Lower leg skin (tissue), 3 donors: ENCODE data around the gene ANTXR1.

ENCODE experiments used
- POLR2A ChIP-seq, 2 donors: fragments of 450-650 bp; IDR thresholded peaks; one replicate each; pipeline ENCODE4 v1.6.1; 2016 to 2017; ENCODE audit warnings: antibody characterized with exemption in 2 of 2, mild to moderate bottlenecking in 1 of 2, moderate library complexity in 1 of 2
- TF ChIP-seq, protein P1 (sequence below), 3 donors: fragments of 450-650 bp; IDR thresholded peaks; one replicate each; pipeline ENCODE4 v1.5.1; 2016; ENCODE audit warnings: antibody characterized with exemption in 3 of 3, mild to moderate bottlenecking in 3 of 3, moderate library complexity in 2 of 3

DNA sequence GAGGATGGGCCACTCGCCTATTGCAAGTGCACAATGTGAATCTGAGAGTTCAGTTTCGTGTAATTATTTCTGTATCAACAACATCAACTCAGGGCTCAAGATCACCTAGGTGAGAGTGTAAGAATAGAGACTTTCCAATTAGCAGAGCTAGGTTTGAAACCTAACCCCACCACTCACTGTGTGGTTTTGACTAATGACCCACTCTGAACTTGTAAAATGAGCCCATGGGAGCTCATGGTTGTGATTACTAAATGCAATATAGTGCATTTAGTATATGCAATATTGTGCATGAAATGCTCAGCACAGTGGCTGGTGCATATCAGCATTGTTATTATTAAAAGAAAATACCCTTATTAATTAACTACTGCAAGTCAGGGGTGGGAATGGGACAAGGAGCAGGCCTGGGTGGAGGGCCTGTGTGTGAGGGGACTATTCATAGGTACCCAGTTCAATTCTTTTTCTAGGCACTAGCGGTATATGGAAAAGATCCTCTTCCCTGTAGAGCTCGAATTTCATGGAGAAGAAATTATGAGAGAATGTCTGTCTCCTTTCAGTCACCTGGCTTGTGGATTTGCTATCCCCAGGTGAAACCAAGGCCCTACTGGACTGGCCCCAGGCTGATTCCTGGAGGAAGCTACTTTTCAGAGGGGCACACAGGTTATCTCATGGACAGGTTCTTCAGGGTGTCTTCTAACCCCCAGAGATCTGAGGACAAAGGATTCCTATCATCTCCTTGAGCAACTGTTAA, 204.5 kb downstream of the ANTXR1 start:
- TF ChIP-seq, protein P1, sequence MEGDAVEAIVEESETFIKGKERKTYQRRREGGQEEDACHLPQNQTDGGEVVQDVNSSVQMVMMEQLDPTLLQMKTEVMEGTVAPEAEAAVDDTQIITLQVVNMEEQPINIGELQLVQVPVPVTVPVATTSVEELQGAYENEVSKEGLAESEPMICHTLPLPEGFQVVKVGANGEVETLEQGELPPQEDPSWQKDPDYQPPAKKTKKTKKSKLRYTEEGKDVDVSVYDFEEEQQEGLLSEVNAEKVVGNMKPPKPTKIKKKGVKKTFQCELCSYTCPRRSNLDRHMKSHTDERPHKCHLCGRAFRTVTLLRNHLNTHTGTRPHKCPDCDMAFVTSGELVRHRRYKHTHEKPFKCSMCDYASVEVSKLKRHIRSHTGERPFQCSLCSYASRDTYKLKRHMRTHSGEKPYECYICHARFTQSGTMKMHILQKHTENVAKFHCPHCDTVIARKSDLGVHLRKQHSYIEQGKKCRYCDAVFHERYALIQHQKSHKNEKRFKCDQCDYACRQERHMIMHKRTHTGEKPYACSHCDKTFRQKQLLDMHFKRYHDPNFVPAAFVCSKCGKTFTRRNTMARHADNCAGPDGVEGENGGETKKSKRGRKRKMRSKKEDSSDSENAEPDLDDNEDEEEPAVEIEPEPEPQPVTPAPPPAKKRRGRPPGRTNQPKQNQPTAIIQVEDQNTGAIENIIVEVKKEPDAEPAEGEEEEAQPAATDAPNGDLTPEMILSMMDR (IDR thresholded peaks at IDR 0.05): no peak
- TF ChIP-seq POLR2A (IDR thresholded peaks at IDR 0.05): no peak
